ENCODE measurements around the gene PPP1CC.

PPP1CC gene

DNA sequence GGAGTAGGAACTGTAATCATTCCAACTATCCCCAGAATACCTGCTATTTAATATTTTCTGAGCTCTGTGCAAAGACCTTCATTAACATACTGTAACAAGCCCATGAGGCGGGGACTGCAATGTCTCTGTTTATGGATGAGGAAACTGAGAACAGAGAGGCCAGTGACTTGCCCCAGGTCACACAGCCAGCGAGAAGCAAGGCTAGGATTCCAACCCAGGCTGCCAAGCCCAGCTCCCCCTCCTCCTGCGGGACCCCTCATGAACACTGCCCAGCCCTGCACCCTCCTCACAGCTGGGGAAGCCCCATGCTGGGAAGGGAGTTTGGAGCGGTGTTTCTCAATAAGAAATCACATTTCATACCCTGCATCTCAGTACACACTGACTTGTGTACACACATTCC is 64.7 kb downstream of the PPP1CC start:
- TF ChIP-seq, protein P1, sequence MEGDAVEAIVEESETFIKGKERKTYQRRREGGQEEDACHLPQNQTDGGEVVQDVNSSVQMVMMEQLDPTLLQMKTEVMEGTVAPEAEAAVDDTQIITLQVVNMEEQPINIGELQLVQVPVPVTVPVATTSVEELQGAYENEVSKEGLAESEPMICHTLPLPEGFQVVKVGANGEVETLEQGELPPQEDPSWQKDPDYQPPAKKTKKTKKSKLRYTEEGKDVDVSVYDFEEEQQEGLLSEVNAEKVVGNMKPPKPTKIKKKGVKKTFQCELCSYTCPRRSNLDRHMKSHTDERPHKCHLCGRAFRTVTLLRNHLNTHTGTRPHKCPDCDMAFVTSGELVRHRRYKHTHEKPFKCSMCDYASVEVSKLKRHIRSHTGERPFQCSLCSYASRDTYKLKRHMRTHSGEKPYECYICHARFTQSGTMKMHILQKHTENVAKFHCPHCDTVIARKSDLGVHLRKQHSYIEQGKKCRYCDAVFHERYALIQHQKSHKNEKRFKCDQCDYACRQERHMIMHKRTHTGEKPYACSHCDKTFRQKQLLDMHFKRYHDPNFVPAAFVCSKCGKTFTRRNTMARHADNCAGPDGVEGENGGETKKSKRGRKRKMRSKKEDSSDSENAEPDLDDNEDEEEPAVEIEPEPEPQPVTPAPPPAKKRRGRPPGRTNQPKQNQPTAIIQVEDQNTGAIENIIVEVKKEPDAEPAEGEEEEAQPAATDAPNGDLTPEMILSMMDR (IDR thresholded peaks at IDR 0.05; ENCODE audit: low read depth, low read length): no peak
- TF ChIP-seq EZH2phosphoT487 (IDR thresholded peaks at IDR 0.05; ENCODE audit: low read depth): no peak
- Histone ChIP-seq H3K9ac (ENCODE audit: low read length) (peak overlapping the region; percentile 31; the same call in 1 of the 2 replicates), H3K9me3 (ENCODE audit: insufficient read depth, low read length) (peaks cover 5% of the 10 kb centered on the region; the same call in 1 of the 2 replicates), H3K36me3 (replicated peaks; ENCODE audit: low read depth, low read length) (no peaks in the 10 kb centered on the region), H2AFZ (ENCODE audit: low read depth, low read length) (no peak overlapping the region), H3K27me3 (ENCODE audit: low read depth, low read length) (no peaks in the 10 kb centered on the region), H3K4me3 (ENCODE audit: low read length) (peak overlapping the region; percentile 24), H3K27ac (ENCODE audit: low read length) (peak overlapping the region; percentile 59), H4K20me1 (ENCODE audit: insufficient read depth, low read length) (no peaks in the 10 kb centered on the region), H3K79me2 (ENCODE audit: low read length) (no peaks in the 10 kb centered on the region), H3K4me1 (ENCODE audit: low read length) (peaks cover 26% of the 10 kb centered on the region), H3K4me2 (ENCODE audit: low read length) (peak overlapping the region; percentile 63)

- no peaks in the 10 kb centered on the region for H4K20me1 ChIP-seq (ENCODE audit: insufficient read depth, low read length)
- peak overlapping the region; percentile 24 for H3K4me3 ChIP-seq (ENCODE audit: low read length)
- peak overlapping the region; percentile 31; the same call in 1 of the 2 replicates for H3K9ac ChIP-seq (ENCODE audit: low read length)
- no peaks in the 10 kb centered on the region for H3K79me2 ChIP-seq (ENCODE audit: low read length)
- H3K27me3 ChIP-seq (ENCODE audit: low read depth, low read length): no peaks in the 10 kb centered on the region
- peaks cover 5% of the 10 kb centered on the region; the same call in 1 of the 2 replicates for H3K9me3 ChIP-seq (ENCODE audit: insufficient read depth, low read length)
- peaks cover 26% of the 10 kb centered on the region for H3K4me1 ChIP-seq (ENCODE audit: low read length)
- peak overlapping the region; percentile 68; the same call in 1 of the 2 replicates for H2AFZ ChIP-seq (ENCODE audit: low read depth, low read length)
- peak overlapping the region; percentile 63 for H3K4me2 ChIP-seq (ENCODE audit: low read length)
- H3K36me3 ChIP-seq (replicated peaks; ENCODE audit: low read depth, low read length): no peaks in the 10 kb centered on the region
- peak overlapping the region; percentile 59 for H3K27ac ChIP-seq (ENCODE audit: low read length)
- TF ChIP-seq, protein P1 (IDR thresholded peaks at IDR 0.05; ENCODE audit: low read depth, low read length): no peak
- TF ChIP-seq EZH2phosphoT487 (IDR thresholded peaks at IDR 0.05; ENCODE audit: low read depth): no peak
These were observed 65.3 kb downstream of the PPP1CC start for GRCh38 chr12:110677206-110677911.

- H3K4me2 ChIP-seq (ENCODE audit: low read length): no peak overlapping the region
- H3K79me2 ChIP-seq (ENCODE audit: low read length): no peaks in the 10 kb centered on the region
- H3K4me1 ChIP-seq (ENCODE audit: low read length): peaks cover 29% of the 10 kb centered on the region
- peaks cover 5% of the 10 kb centered on the region; the same call in 1 of the 2 replicates for H3K9me3 ChIP-seq (ENCODE audit: insufficient read depth, low read length)
- no peaks in the 10 kb centered on the region for H3K36me3 ChIP-seq (replicated peaks; ENCODE audit: low read depth, low read length)
- H3K9ac ChIP-seq (ENCODE audit: low read length): no peak overlapping the region
- no peak overlapping the region for H2AFZ ChIP-seq (ENCODE audit: low read depth, low read length)
- H3K27ac ChIP-seq (ENCODE audit: low read length): no peak overlapping the region
- H3K27me3 ChIP-seq (ENCODE audit: low read depth, low read length): no peaks in the 10 kb centered on the region
- no peaks in the 10 kb centered on the region for H4K20me1 ChIP-seq (ENCODE audit: insufficient read depth, low read length)
- no peak overlapping the region for H3K4me3 ChIP-seq (ENCODE audit: low read length)
- TF ChIP-seq, protein P1 (IDR thresholded peaks at IDR 0.05; ENCODE audit: low read depth, low read length): no peak
- no peak for TF ChIP-seq EZH2phosphoT487 (IDR thresholded peaks at IDR 0.05; ENCODE audit: low read depth)
These were observed 66.5 kb downstream of the PPP1CC start for GRCh38 chr12:110676171-110676570.

DNA sequence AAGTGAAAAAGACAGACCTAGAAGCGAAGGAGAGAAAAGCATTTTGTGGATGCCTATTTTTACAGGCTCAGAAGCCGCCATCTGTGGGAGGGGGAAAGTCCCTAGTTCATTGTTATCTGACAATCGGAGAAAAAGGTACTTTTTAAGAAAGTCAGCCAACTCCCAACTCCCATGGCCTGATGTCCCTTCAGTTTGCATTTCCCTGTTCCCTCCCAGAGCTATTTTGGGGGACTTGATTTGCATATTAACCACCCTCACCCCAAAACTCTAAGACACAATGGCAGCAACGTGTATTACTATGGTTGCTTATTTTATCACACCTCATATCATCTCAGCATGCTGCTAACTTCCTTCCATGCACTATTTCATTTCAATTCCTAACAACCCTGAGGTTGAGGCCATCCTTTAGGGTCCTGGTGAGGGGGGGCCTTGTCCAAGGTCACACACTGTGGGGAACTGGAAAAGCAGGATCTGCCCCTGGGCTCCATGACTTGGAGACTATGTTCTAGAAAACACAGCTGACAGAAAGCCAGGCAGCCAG is 72.5 kb downstream of the PPP1CC start:
- peak overlapping the region; percentile 54 for H3K4me3 ChIP-seq (ENCODE audit: low read length)
- peak overlapping the region; percentile 84 for H3K4me2 ChIP-seq (ENCODE audit: low read length)
- TF ChIP-seq, protein P1 (IDR thresholded peaks at IDR 0.05; ENCODE audit: low read depth, low read length): no peak
- TF ChIP-seq EZH2phosphoT487 (IDR thresholded peaks at IDR 0.05; ENCODE audit: low read depth): no peak
- no peaks in the 10 kb centered on the region for H3K27me3 ChIP-seq (ENCODE audit: low read depth, low read length)
- peaks cover 42% of the 10 kb centered on the region for H3K4me1 ChIP-seq (ENCODE audit: low read length)
- peaks cover 11% of the 10 kb centered on the region for H3K9me3 ChIP-seq (ENCODE audit: insufficient read depth, low read length)
- H3K27ac ChIP-seq (ENCODE audit: low read length): peak overlapping the region; percentile 84
- H3K36me3 ChIP-seq (replicated peaks; ENCODE audit: low read depth, low read length): no peaks in the 10 kb centered on the region
- H2AFZ ChIP-seq (ENCODE audit: low read depth, low read length): peak overlapping the region; percentile 30; the same call in 1 of the 2 replicates
- peak overlapping the region; percentile 54; the same call in 1 of the 2 replicates for H3K9ac ChIP-seq (ENCODE audit: low read length)
- H4K20me1 ChIP-seq (ENCODE audit: insufficient read depth, low read length): no peaks in the 10 kb centered on the region
- H3K79me2 ChIP-seq (ENCODE audit: low read length): no peaks in the 10 kb centered on the region

Measured in OCI-LY3 (cell line).